GM21423 (cell line): ENCODE data around the gene NRF1.
"Not testable (repeated sequence)": the region's sequence is repeated elsewhere in the genome, so short reads cannot be mapped to it uniquely, and the experiment has no call there.

Experiments used
- ATAC-seq: cut with Tn5 transposase; IDR thresholded peaks from one replicate; pipeline ENCODE4 v1.9.1; 2021; ENCODE audit warnings: mild to moderate bottlenecking, moderate library complexity; ENCODE audit not compliant: unreplicated experiment

Gene NRF1

GRCh38 chr7:129644634-129645230 lies 33.2 kb downstream of the NRF1 start:
- ATAC-seq = no peak

- ATAC-seq = no peak
Measured at GRCh38 chr7:129646369-129647021, 35.0 kb downstream of the NRF1 start.

- ATAC-seq = no peak
Measured at GRCh38 chr7:129649128-129649690, 37.7 kb downstream of the NRF1 start.

GRCh38 chr7:129650056-129650758 lies 38.7 kb downstream of the NRF1 start:
- no peak for ATAC-seq

- no peak for ATAC-seq
Measured at GRCh38 chr7:129652914-129653313, 41.4 kb downstream of the NRF1 start.

GRCh38 chr7:129655811-129656210 lies 44.3 kb downstream of the NRF1 start:
- no peak for ATAC-seq

GRCh38 chr7:129657363-129657762 lies 45.8 kb downstream of the NRF1 start:
- no peak for ATAC-seq

GRCh38 chr7:129659907-129660306 lies 48.4 kb downstream of the NRF1 start:
- ATAC-seq = not testable (repeated sequence)

- ATAC-seq = no peak
Measured at GRCh38 chr7:129661645-129662182, 50.2 kb downstream of the NRF1 start.

GRCh38 chr7:129663240-129663639 lies 51.7 kb downstream of the NRF1 start:
- ATAC-seq = not testable (repeated sequence)

GRCh38 chr7:129664029-129665012 lies 52.8 kb downstream of the NRF1 start:
- ATAC-seq = no peak

GRCh38 chr7:129665013-129665401 lies 53.5 kb downstream of the NRF1 start:
- ATAC-seq = no peak

- ATAC-seq = no peak
Measured at GRCh38 chr7:129667116-129667515, 55.6 kb downstream of the NRF1 start.

- no peak for ATAC-seq
Measured at GRCh38 chr7:129667551-129667950, 56.0 kb downstream of the NRF1 start.

GRCh38 chr7:129669901-129670300 lies 58.4 kb downstream of the NRF1 start:
- no peak for ATAC-seq

- ATAC-seq = no peak
Measured at GRCh38 chr7:129670656-129671055, 59.1 kb downstream of the NRF1 start.

GRCh38 chr7:129671266-129671665 lies 59.7 kb downstream of the NRF1 start:
- ATAC-seq = no peak

GRCh38 chr7:129674475-129674874 lies 63.0 kb downstream of the NRF1 start:
- not testable (repeated sequence) for ATAC-seq

- no peak for ATAC-seq
Measured at GRCh38 chr7:129675521-129675920, 64.0 kb downstream of the NRF1 start.
